Lung (tissue), 12 donors: ENCODE results near the gene PODXL. TPM values are rescaled to one million over a fixed set of nuclear protein-coding genes. Genes with fewer than 3 reads are reported as not detected.

ENCODE experiments used
- ATAC-seq: fragments of 200-7000 bp; cut with Tn5 transposase; one replicate; pipeline ENCODE4 v1.9.1; 2020; ENCODE audit warnings: moderate number of reproducible peaks; ENCODE audit not compliant: insufficient read depth, low FRiP score
- DNase-seq, 3 donors: peaks; one replicate each; pipeline ENCODE4 v3.0.0-alpha.2; 2013 to 2017
- H3K27ac ChIP-seq, 2 donors: one replicate each; pipeline ENCODE4 v1.5.1; 2013; ENCODE audit warnings: mild to moderate bottlenecking in 2 of 2, moderate library complexity in 2 of 2, control low read depth in 1 of 2, inconsistent platforms in 1 of 2, low read depth in 1 of 2, low read length in 1 of 2
- H3K27me3 ChIP-seq, 3 donors: one replicate each; pipeline ENCODE4 v1.5.1; 2013; ENCODE audit warnings: low read length in 2 of 3; ENCODE audit not compliant: control insufficient read depth in 3 of 3, insufficient read depth in 3 of 3
- H3K36me3 ChIP-seq, 4 donors: one replicate each; pipeline ENCODE4 v1.5.1; 2013; ENCODE audit warnings: low read length in 4 of 4, mild to moderate bottlenecking in 1 of 4, moderate library complexity in 1 of 4; ENCODE audit not compliant: control insufficient read depth in 4 of 4, insufficient read depth in 4 of 4
- H3K4me1 ChIP-seq, 5 donors: one replicate each; pipeline ENCODE4 v1.5.1; 2013; ENCODE audit warnings: low read length in 5 of 5, mild to moderate bottlenecking in 2 of 5, moderate library complexity in 1 of 5; ENCODE audit not compliant: control insufficient read depth in 5 of 5, insufficient read depth in 5 of 5
- H3K4me3 ChIP-seq: one replicate; pipeline ENCODE4 v1.5.1; 2013; ENCODE audit warnings: mild to moderate bottlenecking, control low read depth, moderate library complexity
- H3K9ac ChIP-seq, 2 donors: one replicate each; pipeline ENCODE4 v1.5.1; 2013; ENCODE audit warnings: low read length in 2 of 2, control low read depth in 1 of 2; ENCODE audit not compliant: insufficient read depth in 1 of 2
- H3K9me3 ChIP-seq, 4 donors: one replicate each; pipeline ENCODE4 v1.5.1; 2013; ENCODE audit warnings: low read length in 3 of 4, mild to moderate bottlenecking in 1 of 4, moderate library complexity in 1 of 4; ENCODE audit not compliant: control insufficient read depth in 4 of 4, insufficient read depth in 3 of 4
- WGBS, 2 donors: extraction: QIAGEN DNeasy Blood & Tissue Kit; methylation state at CpG; one replicate each; pipeline ENCODE4 v1.1.7; 2013; 5-methylcytosine and 5-hydroxymethylcytosine counted together
- polyA plus RNA-seq, 2 donors: library from polyadenylated mRNA; stranded (reverse); fragments of 200-250 nt; gene quantifications; one replicate each; pipeline ENCODE4 v1.2.1, GENCODE V29; 2013
- total RNA-seq, 2 donors: library from RNA; depleted of rRNA in 1 of 2; stranded (reverse); fragments of >200 nt in 1 of 2; gene quantifications; one replicate each; pipeline ENCODE4 v1.2.1, GENCODE V29; 2014 to 2021
- TF ChIP-seq, protein P1 (sequence below): IDR thresholded peaks from 2 replicates; pipeline ENCODE4 v1.5.1; 2012; ENCODE audit warnings: mild to moderate bottlenecking; ENCODE audit errors: control extremely low read depth, extremely low read depth
- donor health status: control.
- donor health status: control.
- donor health status: Bipolar disorder and iron deficiency.
- donor health status: healthy.
- donor health status: DM: yes; HTN: yes; CAD: no.

Gene PODXL
- total and polyA plus RNA-seq, 4 donors = 24.3 to 133 (median 57.6) TPM

DNA sequence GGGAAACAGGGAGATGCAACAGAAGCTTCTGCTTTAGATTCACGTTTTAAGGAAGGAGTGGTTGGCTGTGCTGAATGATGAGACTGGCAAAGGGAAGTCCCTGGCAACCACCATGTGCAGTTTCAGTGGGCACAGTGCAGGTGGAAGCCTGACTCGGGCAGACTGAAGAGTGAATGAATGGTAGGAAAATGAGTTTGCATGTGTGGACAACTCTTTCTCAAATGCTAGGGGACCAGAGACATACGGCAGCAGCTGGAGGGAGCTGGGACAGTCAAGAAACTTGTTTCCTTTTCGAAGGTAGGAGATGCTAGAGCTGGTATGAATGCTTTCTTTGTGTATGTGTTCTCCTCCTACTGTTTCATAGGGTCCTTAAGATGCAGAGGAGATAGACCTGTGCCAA is 29.0 kb downstream of the PODXL start:
- no peak overlapping the region for H3K4me3 ChIP-seq
- no peak for DNase-seq
- no peaks in the 10 kb centered on the region for H3K36me3 ChIP-seq
- H3K9ac ChIP-seq = no peak overlapping the region
- no peaks in the 10 kb centered on the region for H3K27me3 ChIP-seq
- H3K27ac ChIP-seq = no peak overlapping the region
- no peak for ATAC-seq
- TF ChIP-seq, protein P1, sequence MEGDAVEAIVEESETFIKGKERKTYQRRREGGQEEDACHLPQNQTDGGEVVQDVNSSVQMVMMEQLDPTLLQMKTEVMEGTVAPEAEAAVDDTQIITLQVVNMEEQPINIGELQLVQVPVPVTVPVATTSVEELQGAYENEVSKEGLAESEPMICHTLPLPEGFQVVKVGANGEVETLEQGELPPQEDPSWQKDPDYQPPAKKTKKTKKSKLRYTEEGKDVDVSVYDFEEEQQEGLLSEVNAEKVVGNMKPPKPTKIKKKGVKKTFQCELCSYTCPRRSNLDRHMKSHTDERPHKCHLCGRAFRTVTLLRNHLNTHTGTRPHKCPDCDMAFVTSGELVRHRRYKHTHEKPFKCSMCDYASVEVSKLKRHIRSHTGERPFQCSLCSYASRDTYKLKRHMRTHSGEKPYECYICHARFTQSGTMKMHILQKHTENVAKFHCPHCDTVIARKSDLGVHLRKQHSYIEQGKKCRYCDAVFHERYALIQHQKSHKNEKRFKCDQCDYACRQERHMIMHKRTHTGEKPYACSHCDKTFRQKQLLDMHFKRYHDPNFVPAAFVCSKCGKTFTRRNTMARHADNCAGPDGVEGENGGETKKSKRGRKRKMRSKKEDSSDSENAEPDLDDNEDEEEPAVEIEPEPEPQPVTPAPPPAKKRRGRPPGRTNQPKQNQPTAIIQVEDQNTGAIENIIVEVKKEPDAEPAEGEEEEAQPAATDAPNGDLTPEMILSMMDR = no peak
- 39 to 42% methylated on average over 4 of the region's 4 CpGs for WGBS, 2 donors
- H3K4me1 ChIP-seq = peaks cover 0 to 17% (median 0%) of the 10 kb centered on the region in 5 donors
- peaks cover 0 to 1% (median 0%) of the 10 kb centered on the region in 4 donors for H3K9me3 ChIP-seq

DNA sequence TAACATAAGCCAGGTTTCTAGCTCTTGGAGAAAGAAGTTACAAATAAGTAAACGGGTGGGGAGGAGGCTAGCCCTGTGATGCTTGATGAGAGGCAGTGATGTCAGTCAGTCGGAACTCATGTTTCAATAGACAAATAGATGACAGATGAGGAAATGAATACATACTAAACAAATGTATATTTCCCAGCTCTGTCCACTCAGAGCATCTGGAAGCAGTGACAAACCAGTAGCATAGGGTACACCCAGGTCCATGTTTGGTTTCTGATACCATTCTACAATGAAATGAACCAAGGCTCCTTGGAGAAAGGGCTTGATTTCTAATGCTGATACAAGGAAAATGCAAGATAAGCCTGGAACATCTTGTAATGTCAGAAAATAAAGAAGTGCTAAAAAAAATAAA is 30.6 kb downstream of the PODXL start:
- no peak for ATAC-seq
- Histone ChIP-seq H3K9me3 (no peaks in the 10 kb centered on the region), H3K27ac (peak overlapping the region in 1 of 2 donors; percentile 49), H3K36me3 (no peaks in the 10 kb centered on the region), H3K27me3 (no peaks in the 10 kb centered on the region), H3K4me3 (no peak overlapping the region), H3K9ac (no peak overlapping the region), H3K4me1 (peaks cover 0 to 18% (median 0%) of the 10 kb centered on the region in 5 donors)
- TF ChIP-seq, protein P1 = no peak
- DNase-seq = no peak
- WGBS, 2 donors = 68% methylated on average over 2 of the region's 2 CpGs

DNA sequence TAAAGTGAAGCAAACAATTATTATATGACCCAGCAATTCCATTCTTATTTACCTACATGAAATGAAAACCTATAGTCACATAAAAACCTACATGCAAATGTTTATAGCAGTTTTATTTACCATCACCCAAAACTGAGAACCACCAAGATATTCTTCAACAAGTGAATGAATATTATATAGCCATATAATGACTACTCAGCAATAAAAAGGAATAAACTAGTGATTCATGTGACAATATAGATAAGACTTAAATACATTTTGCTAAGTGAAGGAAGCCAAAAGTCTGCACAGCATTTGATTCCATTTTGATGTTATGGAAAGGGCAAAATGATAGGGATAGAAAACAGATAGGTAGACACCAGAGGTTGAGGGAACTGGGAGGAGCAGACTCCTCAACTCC is 31.7 kb downstream of the PODXL start:
- Histone ChIP-seq H3K4me3 (no peak overlapping the region), H3K36me3 (no peaks in the 10 kb centered on the region), H3K4me1 (peaks cover 0 to 18% (median 0%) of the 10 kb centered on the region in 5 donors), H3K9me3 (no peaks in the 10 kb centered on the region), H3K9ac (no peak overlapping the region), H3K27me3 (no peaks in the 10 kb centered on the region), H3K27ac (no peak overlapping the region)
- DNase-seq (no peak), ATAC-seq (no peak)
- TF ChIP-seq, protein P1 = no peak

DNA sequence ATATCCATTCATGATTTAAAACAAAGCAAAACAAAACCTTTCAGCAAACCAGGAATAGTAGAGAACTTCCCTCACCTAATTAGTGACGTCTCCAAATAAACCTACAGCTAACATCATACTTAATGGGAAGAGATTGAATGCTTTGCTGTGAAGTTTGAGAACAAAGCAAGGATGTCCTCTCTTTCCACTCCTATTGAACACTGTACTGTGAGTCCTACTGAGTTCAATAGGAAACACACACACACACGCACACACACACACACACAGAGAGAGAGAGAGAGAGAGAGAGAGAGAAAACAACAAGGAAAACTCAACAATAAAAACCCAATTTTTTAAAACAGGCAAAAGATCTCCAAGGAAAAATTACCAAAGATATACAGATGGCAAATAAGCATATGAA is 32.3 kb downstream of the PODXL start:
- Histone ChIP-seq H3K27ac (peak overlapping the region in 1 of 2 donors; percentile 49), H3K9ac (no peak overlapping the region), H3K27me3 (no peaks in the 10 kb centered on the region), H3K4me3 (no peak overlapping the region), H3K36me3 (no peaks in the 10 kb centered on the region), H3K4me1 (peaks cover 0 to 16% (median 0%) of the 10 kb centered on the region in 5 donors), H3K9me3 (no peaks in the 10 kb centered on the region)
- WGBS, 2 donors = 29 to 38% methylated on average over 2 of the region's 2 CpGs
- peak in 1 of 3 donors; percentile 55 for DNase-seq
- TF ChIP-seq, protein P1 = no peak
- ATAC-seq = no peak
